Duodenal mucosa (tissue), 2 donors: Measurements from ENCODE around the gene MAGI2.

Experiments
- H3K27ac ChIP-seq: one replicate; pipeline ENCODE4 v1.7.0; 2013; ENCODE audit warnings: low read depth, low read length
- H3K27me3 ChIP-seq, 2 donors: one replicate each; pipeline ENCODE4 v1.7.0; 2013; ENCODE audit warnings: low read length in 2 of 2, control low read depth in 1 of 2; ENCODE audit not compliant: insufficient read depth in 2 of 2, control insufficient read depth in 1 of 2
- H3K36me3 ChIP-seq, 2 donors: one replicate each; pipeline ENCODE4 v1.7.0; 2013; ENCODE audit warnings: low read length in 2 of 2, control low read depth in 1 of 2; ENCODE audit not compliant: insufficient read depth in 2 of 2, control insufficient read depth in 1 of 2
- H3K4me1 ChIP-seq, 2 donors: one replicate each; pipeline ENCODE4 v1.7.0; 2013; ENCODE audit warnings: low read length in 2 of 2, control low read depth in 1 of 2; ENCODE audit not compliant: insufficient read depth in 2 of 2, control insufficient read depth in 1 of 2
- H3K4me3 ChIP-seq, 2 donors: one replicate each; pipeline ENCODE4 v1.7.0; 2013; ENCODE audit warnings: low read length in 2 of 2, low read depth in 1 of 2
- H3K9ac ChIP-seq, 2 donors: one replicate each; pipeline ENCODE4 v1.7.0; 2013; ENCODE audit warnings: low read length in 2 of 2, low read depth in 1 of 2
- H3K9me3 ChIP-seq, 2 donors: one replicate each; pipeline ENCODE4 v1.7.0; 2013; ENCODE audit warnings: low read length in 2 of 2, control low read depth in 1 of 2; ENCODE audit not compliant: control insufficient read depth in 1 of 2

MAGI2 gene

DNA sequence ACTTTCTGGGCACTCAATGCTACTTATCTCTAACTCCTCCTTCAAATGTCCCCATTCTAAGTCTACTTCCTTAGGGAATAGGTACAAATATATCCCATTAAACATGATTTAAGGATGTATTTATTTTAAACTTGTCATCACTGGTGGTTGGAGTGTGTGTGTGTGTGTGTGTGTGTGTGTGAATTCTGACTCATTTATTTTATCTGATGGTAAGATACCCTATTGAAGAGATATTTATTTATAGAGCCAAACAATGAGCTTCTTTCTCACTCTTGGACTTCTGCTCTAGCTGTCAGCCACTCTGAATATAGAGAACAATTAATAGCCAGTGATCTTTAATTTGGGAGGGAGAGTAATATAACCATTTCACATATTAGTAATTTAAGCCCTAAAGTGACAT is 17.8 kb upstream of the MAGI2 start:
- no peak overlapping the region for H3K27ac ChIP-seq
- H3K4me3 ChIP-seq = no peak overlapping the region
- no peaks in the 10 kb centered on the region for H3K4me1 ChIP-seq
- H3K36me3 ChIP-seq = no peaks in the 10 kb centered on the region
- H3K9ac ChIP-seq = no peak overlapping the region
- H3K27me3 ChIP-seq = no peaks in the 10 kb centered on the region
- H3K9me3 ChIP-seq = no peaks in the 10 kb centered on the region

DNA sequence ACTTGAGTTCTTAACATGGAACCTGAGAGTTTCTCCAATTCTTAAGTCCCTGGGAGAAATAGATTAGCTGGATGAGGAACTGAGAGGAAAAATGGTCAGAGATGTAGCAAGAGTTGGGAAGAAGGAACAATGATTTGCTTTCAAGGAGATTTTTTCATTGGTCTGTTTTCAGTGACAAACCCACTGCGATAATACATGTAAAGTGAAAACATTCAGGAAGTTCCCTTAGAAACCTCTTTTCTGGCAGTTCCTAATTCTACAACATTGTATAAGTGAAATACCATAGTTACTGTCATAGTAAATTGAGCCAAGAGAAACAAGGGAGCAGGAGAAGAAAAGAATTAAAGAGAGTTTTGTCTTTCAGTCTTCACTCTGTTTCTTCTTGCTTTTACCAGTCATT is 12.1 kb upstream of the MAGI2 start:
- no peak overlapping the region for H3K9ac ChIP-seq
- no peaks in the 10 kb centered on the region for H3K27me3 ChIP-seq
- no peaks in the 10 kb centered on the region for H3K9me3 ChIP-seq
- H3K4me3 ChIP-seq = no peak overlapping the region
- no peaks in the 10 kb centered on the region for H3K4me1 ChIP-seq
- H3K36me3 ChIP-seq = no peaks in the 10 kb centered on the region
- no peak overlapping the region for H3K27ac ChIP-seq

DNA sequence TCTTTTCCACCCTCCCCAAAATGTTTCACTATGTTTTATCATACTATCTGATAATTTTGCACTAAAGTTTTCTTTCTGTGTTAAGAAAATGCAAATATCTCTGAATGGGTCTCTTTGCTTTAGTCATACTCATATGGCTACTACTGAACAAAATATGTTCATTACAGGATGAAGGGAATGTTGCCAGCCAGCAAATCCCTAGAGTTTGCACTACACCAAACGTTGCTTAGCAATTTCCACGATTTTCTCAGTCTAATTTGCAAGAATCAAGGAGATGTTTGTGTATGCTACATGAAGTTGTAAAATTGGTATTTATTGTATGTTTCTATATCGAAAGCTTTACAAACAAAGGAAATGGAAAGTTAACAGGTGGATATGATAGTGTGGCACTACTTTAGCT is 10.6 kb upstream of the MAGI2 start:
- H3K36me3 ChIP-seq = no peaks in the 10 kb centered on the region
- H3K27ac ChIP-seq = no peak overlapping the region
- H3K4me1 ChIP-seq = no peaks in the 10 kb centered on the region
- H3K4me3 ChIP-seq = no peak overlapping the region
- H3K27me3 ChIP-seq = no peaks in the 10 kb centered on the region
- no peak overlapping the region for H3K9ac ChIP-seq
- no peaks in the 10 kb centered on the region for H3K9me3 ChIP-seq

DNA sequence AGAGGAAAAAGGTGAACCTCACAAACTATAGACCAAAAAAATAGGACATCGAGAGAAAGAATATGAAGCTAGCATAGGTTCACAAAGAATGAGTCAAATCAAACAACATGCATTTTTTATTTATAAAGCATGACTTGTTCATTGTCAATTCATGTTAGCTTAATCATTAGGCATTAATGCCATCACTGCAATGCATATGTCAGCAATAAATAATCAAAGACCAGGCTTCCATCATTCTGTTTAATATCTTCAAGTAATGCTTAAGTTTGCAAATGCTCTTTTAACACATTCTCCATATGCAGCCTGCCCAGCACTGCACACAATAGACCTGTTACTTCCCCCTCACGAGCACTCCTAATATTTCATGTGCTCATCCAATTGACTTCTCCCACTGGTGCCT is 8.9 kb upstream of the MAGI2 start:
- Histone ChIP-seq H3K9me3 (no peaks in the 10 kb centered on the region), H3K4me1 (no peaks in the 10 kb centered on the region), H3K27me3 (no peaks in the 10 kb centered on the region), H3K9ac (no peak overlapping the region), H3K4me3 (no peak overlapping the region), H3K27ac (no peak overlapping the region), H3K36me3 (no peaks in the 10 kb centered on the region)

DNA sequence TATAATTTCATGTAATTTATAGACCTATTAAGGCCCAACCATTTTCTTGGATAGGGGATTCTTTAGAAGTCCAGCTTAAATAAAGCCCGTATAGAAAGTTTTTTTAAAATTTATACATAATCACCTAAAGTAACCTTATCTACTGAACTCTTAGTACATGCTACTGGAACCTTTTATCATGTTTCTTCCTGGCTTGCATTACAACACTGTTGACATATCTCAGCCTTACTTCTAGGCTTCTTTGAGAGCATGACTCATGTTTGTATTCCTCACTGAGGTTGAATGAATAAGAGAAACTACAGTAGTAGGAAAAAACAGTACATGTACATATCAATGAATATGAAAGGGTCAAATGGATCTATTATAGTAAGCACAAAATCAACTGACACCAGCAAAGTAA is 8.2 kb upstream of the MAGI2 start:
- Histone ChIP-seq H3K9me3 (no peaks in the 10 kb centered on the region), H3K4me3 (no peak overlapping the region), H3K9ac (no peak overlapping the region), H3K27ac (no peak overlapping the region), H3K27me3 (no peaks in the 10 kb centered on the region), H3K36me3 (no peaks in the 10 kb centered on the region), H3K4me1 (no peaks in the 10 kb centered on the region)

DNA sequence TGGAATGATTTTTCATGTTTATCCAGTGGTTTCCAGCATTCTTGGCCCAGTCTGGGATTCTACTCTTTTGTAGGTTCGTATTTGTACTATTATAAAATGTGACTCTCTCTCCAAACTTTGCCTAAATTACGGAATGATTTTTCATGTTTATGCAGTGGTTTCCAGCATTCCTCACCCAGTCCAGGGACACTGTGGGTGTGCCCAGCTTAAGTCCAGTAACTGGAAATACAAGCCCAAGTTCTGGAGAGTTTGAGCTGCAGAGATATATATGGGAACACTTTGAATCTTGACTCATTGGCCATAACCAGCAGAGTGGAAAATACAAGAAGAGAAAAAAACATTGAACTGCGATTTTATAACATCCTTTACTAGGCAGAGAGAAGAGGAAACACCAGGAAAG is 5.9 kb upstream of the MAGI2 start:
- Histone ChIP-seq H3K4me3 (no peak overlapping the region), H3K4me1 (no peaks in the 10 kb centered on the region), H3K36me3 (no peaks in the 10 kb centered on the region), H3K27me3 (peaks cover 2 to 6% of the 10 kb centered on the region in 2 donors), H3K9ac (no peak overlapping the region), H3K27ac (no peak overlapping the region), H3K9me3 (no peaks in the 10 kb centered on the region)

DNA sequence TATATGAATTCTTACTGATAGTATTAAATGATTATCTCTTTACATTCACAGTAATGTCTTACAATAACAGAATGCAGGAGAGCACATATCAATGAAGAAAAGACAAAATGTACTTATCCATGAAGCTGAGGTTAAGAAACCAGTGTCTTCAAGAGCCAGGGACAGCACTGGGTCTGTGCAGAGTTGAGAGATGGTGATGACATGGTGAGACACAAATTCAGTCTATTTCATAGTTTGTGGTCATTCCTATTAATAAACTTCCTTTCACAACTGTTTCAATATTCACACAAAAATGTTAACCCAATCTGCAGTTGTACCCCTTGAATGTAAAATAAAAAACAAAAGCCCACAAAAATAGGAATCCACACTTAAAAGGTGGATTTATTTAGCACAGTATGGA is 5.3 kb upstream of the MAGI2 start:
- Histone ChIP-seq H3K36me3 (no peaks in the 10 kb centered on the region), H3K9me3 (no peaks in the 10 kb centered on the region), H3K4me3 (no peak overlapping the region), H3K27ac (no peak overlapping the region), H3K4me1 (no peaks in the 10 kb centered on the region), H3K9ac (no peak overlapping the region), H3K27me3 (peaks cover 6 to 8% of the 10 kb centered on the region in 2 donors)

DNA sequence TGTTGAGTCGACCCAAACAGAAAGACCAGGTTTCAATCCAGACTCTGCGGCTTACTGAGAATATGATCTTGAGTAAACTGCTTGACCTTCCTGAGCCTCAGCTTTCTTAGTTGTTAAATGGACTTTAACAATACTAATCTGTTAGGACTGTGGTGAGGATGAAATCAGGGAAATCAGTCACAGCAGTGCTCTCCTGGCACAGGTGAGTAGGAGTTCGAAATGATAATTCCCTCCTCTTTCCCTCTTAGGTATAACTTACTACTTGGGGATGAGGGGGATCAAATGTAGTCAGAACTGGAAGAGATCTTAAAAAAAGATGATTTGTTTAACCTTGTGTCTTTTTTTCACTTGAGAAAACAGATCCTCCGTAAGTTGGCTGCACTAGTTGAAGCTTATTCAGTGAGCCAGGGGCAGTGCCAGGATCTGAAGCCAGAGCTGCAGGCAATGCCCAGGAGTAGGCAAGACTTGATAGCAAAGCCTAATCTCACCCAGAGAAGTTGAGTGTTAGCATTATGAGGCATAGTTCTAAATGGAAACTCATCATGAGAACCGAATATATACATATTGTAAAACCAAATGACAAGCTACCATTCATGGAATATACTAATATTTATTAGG is 1.8 kb upstream of the MAGI2 start:
- no peak overlapping the region for H3K27ac ChIP-seq
- H3K9me3 ChIP-seq = no peaks in the 10 kb centered on the region
- H3K36me3 ChIP-seq = no peaks in the 10 kb centered on the region
- H3K27me3 ChIP-seq = peaks cover 15 to 21% of the 10 kb centered on the region in 2 donors
- H3K4me3 ChIP-seq = no peak overlapping the region
- H3K4me1 ChIP-seq = no peaks in the 10 kb centered on the region
- peak overlapping the region in 1 of 2 donors; percentile 51 for H3K9ac ChIP-seq

DNA sequence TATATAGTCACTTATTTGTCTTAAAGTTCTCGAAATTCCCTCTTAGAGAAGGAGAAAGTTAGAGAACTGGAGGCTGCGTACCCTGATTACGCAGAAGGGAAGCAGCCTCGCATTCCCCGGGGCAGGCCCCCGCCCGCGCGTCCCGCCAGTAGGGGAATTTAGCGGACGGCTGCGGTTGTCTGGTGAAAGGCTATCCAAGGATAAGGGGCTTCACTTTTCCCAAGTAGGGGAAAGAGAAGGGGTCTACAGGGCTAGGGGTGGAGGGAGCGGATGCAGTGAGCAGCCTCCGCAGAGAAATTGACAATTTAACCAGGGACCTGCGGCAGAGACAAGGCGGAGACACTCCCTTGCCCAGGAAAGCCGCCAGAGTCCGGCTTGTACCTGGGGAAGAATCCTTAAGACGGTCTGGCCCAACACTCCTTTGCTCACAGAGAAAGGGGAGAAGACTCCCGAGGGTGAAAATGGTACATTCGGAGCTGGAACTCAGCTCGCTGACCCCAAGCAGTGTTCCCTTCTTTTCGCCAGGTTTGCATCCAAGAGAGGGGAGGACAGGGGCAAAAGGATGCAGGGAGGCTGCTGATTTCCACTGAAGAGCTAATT is 994 bp upstream of the MAGI2 start:
- Histone ChIP-seq H3K27me3 (peaks cover 15 to 21% of the 10 kb centered on the region in 2 donors), H3K36me3 (no peaks in the 10 kb centered on the region), H3K4me3 (peak overlapping the region; percentile 63 to 65), H3K27ac (peak overlapping the region; percentile 81), H3K9me3 (no peaks in the 10 kb centered on the region), H3K9ac (peak overlapping the region; percentile 12 to 51), H3K4me1 (no peaks in the 10 kb centered on the region)

DNA sequence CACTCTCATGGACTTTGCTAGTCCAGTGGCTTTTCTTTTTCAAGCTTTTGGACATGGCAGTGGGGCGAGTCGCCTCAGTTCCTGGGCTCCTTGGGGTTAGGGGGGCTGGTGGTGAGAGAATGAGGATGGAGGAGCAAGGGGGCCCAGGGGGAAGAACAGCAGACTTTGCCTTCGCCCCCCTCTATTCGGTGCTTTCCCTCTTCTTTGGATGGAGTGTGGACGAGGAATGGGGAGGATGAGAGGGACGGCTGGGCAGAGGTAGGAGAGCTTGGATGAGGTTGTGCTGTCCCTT is 255 bp downstream of the MAGI2 start:
- peak overlapping the region; percentile 81 for H3K27ac ChIP-seq
- no peaks in the 10 kb centered on the region for H3K4me1 ChIP-seq
- no peaks in the 10 kb centered on the region for H3K36me3 ChIP-seq

More for the DNA sequence above, 255 bp downstream of the MAGI2 start:
- H3K9ac ChIP-seq = peak overlapping the region; percentile 32 to 49
- peak overlapping the region; percentile 63 to 65 for H3K4me3 ChIP-seq
- H3K27me3 ChIP-seq = peaks cover 15 to 21% of the 10 kb centered on the region in 2 donors
- no peaks in the 10 kb centered on the region for H3K9me3 ChIP-seq
